OCI-LY7 (cell line): ENCODE data around the gene HDAC4.

Experiments used
- EZH2phosphoT487 ChIP-seq: fragments of 200-600 bp; sonication (generic); IDR thresholded peaks from 2 replicates; pipeline ENCODE4 v1.6.1; 2018; ENCODE audit warnings: low read depth, borderline replicate concordance, mild to moderate bottlenecking, mixed run types, antibody characterized with exemption, low read length, moderate library complexity, mixed read lengths
- TF ChIP-seq, protein P1 (sequence below): fragments of 200-600 bp; sonication (generic); conservative IDR thresholded peaks from 2 replicates; pipeline ENCODE4 v1.5.1; 2014; ENCODE audit warnings: mild to moderate bottlenecking, antibody characterized with exemption, low read length, moderate library complexity, mixed read lengths

DNA sequence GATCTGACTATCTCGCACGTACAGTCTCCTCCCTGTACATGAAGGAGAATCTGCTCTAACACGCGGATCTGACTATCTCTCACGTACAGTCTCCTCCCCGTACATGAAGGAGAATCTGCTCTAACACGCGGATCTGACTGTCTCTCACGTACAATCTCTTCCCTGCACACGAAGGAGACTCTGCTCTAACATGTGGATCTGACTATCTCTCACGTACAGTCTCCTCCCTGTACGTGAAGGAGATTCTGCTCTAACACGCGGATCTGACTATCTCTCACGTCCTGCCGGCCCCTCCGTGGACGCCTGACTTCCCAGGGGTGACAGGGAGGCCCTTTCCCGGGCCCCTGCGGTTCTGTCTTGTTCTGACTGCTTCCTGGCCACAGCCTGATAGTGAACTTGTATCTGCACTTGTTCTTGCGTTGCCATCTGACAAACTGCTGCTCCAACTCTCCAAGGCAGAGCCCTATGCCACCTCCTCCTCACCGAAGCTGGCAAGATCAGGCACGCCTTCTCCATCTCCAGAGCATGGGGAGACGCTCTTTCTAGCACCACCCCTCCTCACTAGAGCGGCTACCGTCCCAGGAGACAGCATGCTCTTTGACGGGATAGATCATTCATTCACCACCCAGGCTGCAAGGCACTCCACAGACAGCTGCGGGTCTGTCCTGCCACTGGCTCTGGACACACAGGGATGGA is 314.3 kb downstream of the HDAC4 start:
- TF ChIP-seq, protein P1, sequence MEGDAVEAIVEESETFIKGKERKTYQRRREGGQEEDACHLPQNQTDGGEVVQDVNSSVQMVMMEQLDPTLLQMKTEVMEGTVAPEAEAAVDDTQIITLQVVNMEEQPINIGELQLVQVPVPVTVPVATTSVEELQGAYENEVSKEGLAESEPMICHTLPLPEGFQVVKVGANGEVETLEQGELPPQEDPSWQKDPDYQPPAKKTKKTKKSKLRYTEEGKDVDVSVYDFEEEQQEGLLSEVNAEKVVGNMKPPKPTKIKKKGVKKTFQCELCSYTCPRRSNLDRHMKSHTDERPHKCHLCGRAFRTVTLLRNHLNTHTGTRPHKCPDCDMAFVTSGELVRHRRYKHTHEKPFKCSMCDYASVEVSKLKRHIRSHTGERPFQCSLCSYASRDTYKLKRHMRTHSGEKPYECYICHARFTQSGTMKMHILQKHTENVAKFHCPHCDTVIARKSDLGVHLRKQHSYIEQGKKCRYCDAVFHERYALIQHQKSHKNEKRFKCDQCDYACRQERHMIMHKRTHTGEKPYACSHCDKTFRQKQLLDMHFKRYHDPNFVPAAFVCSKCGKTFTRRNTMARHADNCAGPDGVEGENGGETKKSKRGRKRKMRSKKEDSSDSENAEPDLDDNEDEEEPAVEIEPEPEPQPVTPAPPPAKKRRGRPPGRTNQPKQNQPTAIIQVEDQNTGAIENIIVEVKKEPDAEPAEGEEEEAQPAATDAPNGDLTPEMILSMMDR: no peak
- no peak for TF ChIP-seq EZH2phosphoT487
